Measurements from ENCODE around the gene CEP112.

The CEP112 gene

GRCh38 chr17:66211047-66211810 is 19.3 kb upstream of the CEP112 start:
- no peak for DNase-seq (ENCODE audit: low read depth in 2 of 2)

DNA sequence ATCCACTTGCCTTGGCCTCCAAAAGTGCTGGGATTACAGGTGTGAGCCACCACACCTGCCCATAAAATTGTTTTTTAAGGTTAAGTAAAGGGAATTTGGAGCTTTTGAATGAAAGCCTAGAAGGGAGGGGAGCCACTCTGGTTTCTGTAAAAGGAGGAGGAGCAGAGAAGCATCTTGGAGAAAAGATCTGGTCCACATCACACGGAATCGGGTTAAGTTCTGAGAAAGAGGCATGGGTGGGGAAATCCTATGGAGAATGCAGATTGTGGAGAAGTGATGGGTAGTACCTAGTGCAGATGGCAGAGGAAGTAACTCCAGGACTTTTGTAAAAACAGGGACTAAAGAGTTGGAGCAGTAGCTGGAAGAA is 18.3 kb upstream of the CEP112 start:
- no peak for DNase-seq (ENCODE audit: low read depth in 2 of 2)

DNA sequence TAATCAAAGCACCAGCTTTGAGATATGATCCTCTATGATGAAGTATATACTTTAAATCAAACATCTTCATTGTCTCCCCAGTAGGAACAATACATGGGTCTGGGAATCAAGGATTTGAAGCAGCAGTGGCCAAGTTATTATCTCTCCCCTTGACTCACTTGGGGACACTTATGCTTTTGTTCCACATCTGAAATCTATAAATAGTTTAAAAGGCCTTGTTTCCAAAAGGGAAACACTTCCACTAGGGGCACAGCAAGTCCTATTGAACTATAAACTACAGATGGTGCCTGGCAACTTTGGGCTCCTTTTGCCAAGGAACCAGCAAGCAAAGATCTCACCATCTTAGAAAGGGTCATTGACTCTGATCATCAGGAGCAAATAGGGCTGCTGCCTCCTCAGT is 16.0 kb upstream of the CEP112 start:
- no peak for DNase-seq (ENCODE audit: low read depth in 2 of 2)

GRCh38 chr17:66203274-66204015 is 11.5 kb upstream of the CEP112 start:
- no peak for DNase-seq (ENCODE audit: low read depth in 2 of 2)

DNA sequence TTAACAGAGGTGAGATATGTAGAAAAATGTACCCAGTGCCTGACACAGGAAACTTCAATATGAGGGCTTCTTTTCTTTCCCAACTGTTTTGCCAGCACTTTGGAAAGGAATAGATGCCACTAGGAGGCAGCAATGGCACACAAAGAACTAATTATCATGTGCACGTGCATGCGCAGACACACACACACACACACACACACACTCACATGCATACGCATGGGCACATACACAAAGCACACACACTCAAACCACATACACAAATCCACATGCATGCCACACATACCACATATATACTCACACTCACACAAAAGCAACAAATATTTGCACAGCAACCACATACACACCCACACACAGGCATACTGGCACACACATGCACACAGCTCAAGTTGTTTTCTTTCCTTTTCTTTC is 8.8 kb upstream of the CEP112 start:
- no peak for DNase-seq (ENCODE audit: low read depth in 2 of 2)

GRCh38 chr17:66198242-66198641 is 6.3 kb upstream of the CEP112 start:
- DNase-seq (ENCODE audit: low read depth in 2 of 2) = no peak

- DNase-seq (ENCODE audit: low read depth in 2 of 2) = no peak
These were observed 400 bp upstream of the CEP112 start for GRCh38 chr17:66192378-66192687.

- DNase-seq (ENCODE audit: low read depth in 2 of 2) = no peak
These were observed 968 bp downstream of the CEP112 start for GRCh38 chr17:66190738-66191592.

GRCh38 chr17:66187718-66188117 is 4.2 kb downstream of the CEP112 start:
- DNase-seq (ENCODE audit: low read depth in 2 of 2) = no peak

DNA sequence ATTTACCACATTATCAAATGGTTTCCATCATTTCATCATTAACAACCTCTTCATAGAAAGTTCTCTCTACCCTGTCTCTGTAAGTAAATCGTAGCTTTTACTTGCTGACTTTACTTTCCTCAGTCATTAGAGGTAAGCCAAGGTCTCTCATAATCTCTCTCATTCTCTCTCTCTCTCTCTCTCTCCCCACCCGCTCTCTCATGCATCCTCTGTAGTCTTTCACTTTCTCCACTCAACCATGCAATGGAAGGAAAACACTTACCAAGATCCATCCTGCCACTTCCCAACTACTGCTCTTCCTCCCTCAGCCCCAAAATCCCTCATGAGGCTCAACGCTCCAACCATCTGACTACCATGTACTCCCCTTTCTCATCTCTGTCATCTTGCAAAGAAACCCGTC is 6.1 kb downstream of the CEP112 start:
- no peak for DNase-seq (ENCODE audit: low read depth in 2 of 2)

DNA sequence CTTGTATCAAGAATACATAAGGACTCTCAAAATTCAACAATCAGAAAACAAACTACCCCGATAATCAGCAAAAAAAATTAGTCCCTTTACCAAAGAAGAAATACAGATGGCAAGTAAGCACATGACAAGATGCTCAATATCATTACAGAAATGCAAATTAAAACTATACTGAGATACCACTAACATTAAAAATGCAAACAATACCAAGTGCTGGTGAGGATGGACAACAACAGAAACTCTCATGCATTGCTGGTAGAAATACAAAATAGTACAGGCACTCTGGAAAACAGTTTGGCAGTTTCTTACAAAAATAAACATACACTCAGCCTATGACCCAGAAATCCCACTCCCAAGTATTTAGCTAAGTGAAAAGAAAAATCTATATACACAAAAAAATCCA is 7.5 kb downstream of the CEP112 start:
- no peak for DNase-seq (ENCODE audit: low read depth in 2 of 2)

DNA sequence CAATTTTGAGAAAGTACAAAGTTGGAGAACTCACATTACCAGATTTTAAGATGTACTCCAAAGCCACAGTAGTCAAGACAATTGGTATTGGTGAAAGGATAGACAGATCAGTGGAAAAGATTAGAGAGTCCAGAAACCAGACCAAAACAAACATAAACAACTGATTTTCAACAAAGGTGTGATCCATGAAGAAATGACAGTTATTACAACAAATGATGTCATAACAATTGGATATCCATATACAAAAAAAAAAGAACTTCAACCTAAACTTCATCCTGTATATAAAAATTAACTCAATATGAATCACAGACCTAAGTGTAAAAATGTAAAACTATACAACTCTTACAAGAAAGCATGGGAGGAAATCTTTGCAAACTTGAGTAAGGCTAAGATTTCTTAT is 8.4 kb downstream of the CEP112 start:
- DNase-seq (ENCODE audit: low read depth in 2 of 2) = no peak

GRCh38 chr17:66178642-66179041 is 13.3 kb downstream of the CEP112 start:
- DNase-seq (ENCODE audit: low read depth in 2 of 2) = no peak

DNA sequence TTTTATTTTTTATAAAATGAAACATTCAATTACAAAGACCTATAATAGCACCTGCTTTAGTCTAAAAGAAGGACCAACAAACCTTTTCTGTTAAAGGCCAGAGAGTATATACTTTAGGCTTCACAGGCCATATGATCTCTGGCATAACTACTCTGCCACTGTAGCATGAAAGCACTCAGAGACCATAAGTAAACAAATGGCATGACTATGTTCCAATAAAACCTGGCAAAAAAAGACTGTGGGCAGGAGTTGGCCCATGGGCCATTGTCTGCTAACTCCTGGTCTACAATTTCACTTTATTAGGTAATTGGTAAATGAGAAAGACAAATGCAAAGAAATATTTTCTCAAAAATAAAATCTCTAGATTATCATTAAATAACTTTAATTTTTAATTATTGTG is 14.9 kb downstream of the CEP112 start:
- DNase-seq (ENCODE audit: low read depth in 2 of 2) = no peak

DNA sequence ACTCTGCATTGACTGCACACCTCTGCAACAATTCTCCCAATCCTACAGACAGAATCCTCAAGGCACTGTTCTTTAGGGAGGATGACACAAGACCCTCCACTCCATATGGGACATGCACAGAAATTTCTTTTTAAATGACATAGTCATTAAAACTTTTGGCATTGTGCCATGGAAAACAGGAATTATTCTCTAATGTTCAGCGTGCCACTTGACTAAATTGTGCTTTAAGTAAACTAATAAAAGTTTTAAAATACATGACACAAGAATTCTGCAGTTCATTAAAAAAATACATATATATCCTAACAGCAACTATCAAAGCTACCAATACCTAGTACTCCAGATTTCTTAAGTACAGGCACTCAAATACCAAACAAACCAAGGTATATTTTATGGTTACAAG is 16.0 kb downstream of the CEP112 start:
- no peak for DNase-seq (ENCODE audit: low read depth in 2 of 2)

GRCh38 chr17:66172691-66173223 is 19.2 kb downstream of the CEP112 start:
- DNase-seq (ENCODE audit: low read depth in 2 of 2) = no peak

DNA sequence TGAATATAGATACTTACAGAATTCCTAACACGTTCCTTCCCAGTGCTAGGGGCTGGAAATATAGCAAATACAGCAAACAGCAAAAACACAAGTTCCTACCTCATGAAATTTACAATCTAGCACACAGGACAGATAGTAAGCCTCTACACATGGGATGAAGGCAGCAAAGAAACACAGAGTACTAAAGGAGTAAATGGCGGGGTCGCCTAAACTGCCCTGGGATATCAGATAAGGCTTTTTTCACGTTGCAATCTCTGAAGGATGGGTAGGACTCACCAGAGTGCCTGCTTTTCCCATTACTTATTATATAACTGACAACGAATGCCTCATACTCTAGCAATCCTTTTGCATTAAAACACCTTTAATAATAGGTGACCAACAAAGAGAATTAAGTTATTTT is 19.8 kb downstream of the CEP112 start:
- no peak for DNase-seq (ENCODE audit: low read depth in 2 of 2)

DNA sequence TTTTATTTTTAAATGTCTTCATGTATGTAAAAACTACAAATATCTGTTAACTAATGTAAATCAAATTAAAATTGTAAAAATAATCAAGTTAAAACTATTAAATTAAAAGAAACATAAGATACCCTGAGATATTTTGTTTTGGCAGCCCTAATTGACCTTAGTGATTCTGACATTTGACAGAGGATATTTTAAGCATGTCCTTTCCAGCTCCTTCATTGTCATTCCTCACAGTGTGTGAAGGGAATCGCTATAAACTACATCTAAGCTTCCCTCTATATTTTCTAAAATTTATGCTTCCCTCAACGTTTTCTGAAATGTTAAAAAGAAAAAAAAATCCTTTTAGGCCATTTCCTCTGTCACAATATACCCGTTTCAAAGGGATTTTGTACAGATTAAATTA is 20.2 kb downstream of the CEP112 start:
- DNase-seq (ENCODE audit: low read depth in 2 of 2) = no peak

DNA sequence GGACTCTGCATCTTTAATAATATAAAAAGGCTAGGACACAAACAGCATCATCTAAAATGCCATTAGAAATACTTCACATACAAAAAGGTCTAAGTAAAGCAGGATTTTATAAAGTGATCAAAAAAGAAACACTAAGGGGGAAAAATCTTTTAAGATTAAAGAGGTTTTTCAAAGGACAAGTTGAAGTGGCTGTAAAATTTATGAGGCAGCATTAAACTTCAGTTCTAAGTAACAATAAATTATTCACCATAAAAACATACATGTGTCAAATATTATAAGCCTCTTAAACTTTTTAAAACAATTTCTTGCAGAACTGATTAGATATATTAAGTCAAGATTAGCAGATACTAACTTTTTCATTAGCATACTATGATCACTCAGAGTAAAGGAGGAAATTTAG is 20.8 kb downstream of the CEP112 start:
- DNase-seq (ENCODE audit: low read depth in 2 of 2) = no peak

DNA sequence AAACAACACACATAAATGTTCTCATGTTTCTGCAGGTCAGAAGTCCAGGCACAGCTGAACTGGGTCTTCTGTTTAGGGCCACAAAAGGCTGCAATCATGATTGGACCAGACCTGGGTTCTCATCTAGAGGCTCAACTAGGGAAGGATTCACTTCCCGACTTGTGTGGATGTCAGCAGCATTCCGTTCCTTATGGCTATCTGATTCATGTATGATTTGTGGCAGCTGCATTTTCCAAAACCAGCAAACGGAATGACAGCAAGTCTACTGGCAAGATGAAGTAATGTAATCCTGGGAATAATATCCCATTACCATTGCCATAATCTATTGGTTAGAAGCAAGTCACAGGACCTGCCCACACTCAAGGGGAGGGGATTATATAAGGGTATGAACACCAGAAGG is 22.1 kb downstream of the CEP112 start:
- no peak for DNase-seq (ENCODE audit: low read depth in 2 of 2)

DNA sequence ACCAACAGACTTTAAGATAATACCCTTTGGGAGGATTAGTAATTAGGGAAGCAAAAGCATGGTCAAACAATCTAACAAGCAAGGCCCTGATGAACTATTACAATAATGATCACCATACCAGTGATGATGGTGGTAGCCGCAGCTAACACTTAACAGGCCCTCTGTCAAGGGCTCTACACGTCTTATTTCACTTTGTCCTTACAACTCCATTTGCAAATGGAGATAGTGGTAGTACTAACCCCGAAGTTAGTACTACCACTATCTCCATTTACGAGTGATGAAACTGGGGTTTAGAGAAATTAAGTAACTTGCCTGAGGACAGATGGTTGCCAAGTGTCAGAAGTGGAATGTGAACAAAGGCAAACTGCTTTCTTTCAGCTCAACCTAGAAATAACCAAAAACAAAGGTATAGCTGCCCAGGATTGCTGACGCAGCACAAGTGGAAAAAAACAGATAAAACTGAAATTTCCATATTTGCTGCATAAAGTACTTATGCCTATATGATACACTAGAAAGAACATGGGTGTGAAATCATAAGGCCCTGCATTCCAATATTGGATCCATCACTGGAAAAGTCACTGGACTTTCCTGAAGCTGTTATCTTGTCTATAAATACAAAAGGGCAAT is 24.6 kb downstream of the CEP112 start:
- no peak for DNase-seq (ENCODE audit: low read depth in 2 of 2)

GRCh38 chr17:66165537-66166123 is 26.3 kb downstream of the CEP112 start:
- no peak for DNase-seq (ENCODE audit: low read depth in 2 of 2)
